Measurements from ENCODE around the gene KRTAP10-5. TPM values are rescaled to one million over a fixed set of nuclear protein-coding genes. Genes with fewer than 3 reads are reported as not detected.
"Not testable (repeated sequence)": the region's sequence is repeated elsewhere in the genome, so short reads cannot be mapped to it uniquely, and the experiment has no call there.

KRTAP10-5 gene
- total RNA-seq, 4 donors from 2014 or later: not detected

- no peak overlapping the region for H3K27ac ChIP-seq
- H3K4me3 ChIP-seq: no peak overlapping the region
- H3K36me3 ChIP-seq: no peaks in the 10 kb centered on the region
- H3K4me1 ChIP-seq: no peaks in the 10 kb centered on the region
- peaks cover 0 to 22% of the 10 kb centered on the region in 2 donors for H3K27me3 ChIP-seq
- DNase-seq (ENCODE audit: low spot score in 2 of 2): no peak
- TF ChIP-seq EP300 (IDR thresholded peaks at IDR 0.05) (no peak), POLR2A (IDR thresholded peaks at IDR 0.05) (no peak), CTCF (IDR thresholded peaks at IDR 0.05) (no peak)
- peaks cover 0 to 14% (median 0%) of the 10 kb centered on the region in 4 donors for H3K9me3 ChIP-seq
- 57 to 67% methylated on average over 12 to 13 of the region's 13 CpGs for WGBS, 2 donors
Measured at GRCh38 chr21:44552681-44553080, 27.7 kb downstream of the KRTAP10-5 start.

GRCh38 chr21:44552136-44552535 is 28.3 kb downstream of the KRTAP10-5 start:
- Histone ChIP-seq H3K27ac (no peak overlapping the region), H3K4me3 (no peak overlapping the region), H3K27me3 (peaks cover 0 to 22% of the 10 kb centered on the region in 2 donors), H3K36me3 (no peaks in the 10 kb centered on the region), H3K9me3 (peaks cover 0 to 19% (median 0%) of the 10 kb centered on the region in 4 donors), H3K4me1 (no peaks in the 10 kb centered on the region)
- 91 to 94% methylated on average over 5 to 6 of the region's 6 CpGs for WGBS, 2 donors
- TF ChIP-seq CTCF (IDR thresholded peaks at IDR 0.05): no peak
- TF ChIP-seq EP300 (IDR thresholded peaks at IDR 0.05): no peak
- no peak for TF ChIP-seq POLR2A (IDR thresholded peaks at IDR 0.05)
- no peak for DNase-seq (ENCODE audit: low spot score in 2 of 2)

GRCh38 chr21:44551340-44551961 is 29.0 kb downstream of the KRTAP10-5 start, which contains the start of gene KRTAP10-2:
Gene KRTAP10-2, minus strand, starts transcription at chr21:44551505. Its CDS starts 47 bp downstream, at chr21:44551458.
- Histone ChIP-seq H3K36me3 (no peaks in the 10 kb centered on the region), H3K27ac (no peak within 1 kb of the TSS), H3K4me1 (no peaks in the 10 kb centered on the region), H3K4me3 (no peak within 1 kb of the TSS), H3K9me3 (peaks cover 0 to 26% (median 2%) of the 10 kb centered on the region in 4 donors), H3K27me3 (peaks cover 0 to 22% of the 10 kb centered on the region in 2 donors)
- 57 to 59% methylated on average over 13 to 14 of the region's 17 CpGs for WGBS, 2 donors
- DNase-seq (ENCODE audit: low spot score in 2 of 2): no peak
- TF ChIP-seq POLR2A (IDR thresholded peaks at IDR 0.05) (no peak), CTCF (IDR thresholded peaks at IDR 0.05) (no peak), EP300 (IDR thresholded peaks at IDR 0.05) (no peak)

GRCh38 chr21:44550807-44551206 is 29.6 kb downstream of the KRTAP10-5 start:
- DNase-seq (ENCODE audit: low spot score in 2 of 2): no peak
- no peak for TF ChIP-seq CTCF (IDR thresholded peaks at IDR 0.05)
- no peak for TF ChIP-seq EP300 (IDR thresholded peaks at IDR 0.05)
- TF ChIP-seq POLR2A (IDR thresholded peaks at IDR 0.05): no peak
- peaks cover 0 to 31% (median 5%) of the 10 kb centered on the region in 4 donors for H3K9me3 ChIP-seq
- no peaks in the 10 kb centered on the region for H3K4me1 ChIP-seq
- no peak overlapping the region for H3K4me3 ChIP-seq
- no peak overlapping the region for H3K27ac ChIP-seq
- WGBS, 2 donors: 66 to 68% methylated on average over 10 of the region's 10 CpGs
- H3K36me3 ChIP-seq: no peaks in the 10 kb centered on the region
- H3K27me3 ChIP-seq: peaks cover 0 to 22% of the 10 kb centered on the region in 2 donors

- DNase-seq (ENCODE audit: low spot score in 2 of 2): not testable (repeated sequence)
Measured at GRCh38 chr21:44550285-44550684, 30.1 kb downstream of the KRTAP10-5 start.

More at GRCh38 chr21:44550285-44550684, 30.1 kb downstream of the KRTAP10-5 start:
- not testable (repeated sequence) for H3K4me3 ChIP-seq, H3K27ac ChIP-seq, H3K4me1 ChIP-seq, H3K36me3 ChIP-seq
- Histone ChIP-seq H3K27me3 (peaks cover 0 to 22% of the 10 kb centered on the region in 2 donors), H3K9me3 (peaks cover 0 to 31% (median 6%) of the 10 kb centered on the region in 4 donors)
- WGBS, 2 donors: 19 to 25% methylated on average over 11 to 14 of the region's 17 CpGs

All from tibial nerve (tissue), 4 donors.